GM12865 (cell line): ENCODE data around the gene METTL26.

ENCODE experiments used
- DNase-seq: peaks from one replicate; pipeline ENCODE4 v3.0.0; 2010; ENCODE audit warnings: low read depth
- H3K4me3 ChIP-seq: 2 replicates; pipeline ENCODE4 v1.5.1; 2011; ENCODE audit warnings: mild to moderate bottlenecking, low read depth, low read length, control low read depth
- CTCF ChIP-seq: IDR thresholded peaks from 2 replicates; pipeline ENCODE4 v1.5.1; 2011; ENCODE audit warnings: low read length, control low read depth, low read depth, inconsistent platforms; ENCODE audit not compliant: insufficient read depth; ENCODE audit errors: missing control alignments

The METTL26 gene

DNA sequence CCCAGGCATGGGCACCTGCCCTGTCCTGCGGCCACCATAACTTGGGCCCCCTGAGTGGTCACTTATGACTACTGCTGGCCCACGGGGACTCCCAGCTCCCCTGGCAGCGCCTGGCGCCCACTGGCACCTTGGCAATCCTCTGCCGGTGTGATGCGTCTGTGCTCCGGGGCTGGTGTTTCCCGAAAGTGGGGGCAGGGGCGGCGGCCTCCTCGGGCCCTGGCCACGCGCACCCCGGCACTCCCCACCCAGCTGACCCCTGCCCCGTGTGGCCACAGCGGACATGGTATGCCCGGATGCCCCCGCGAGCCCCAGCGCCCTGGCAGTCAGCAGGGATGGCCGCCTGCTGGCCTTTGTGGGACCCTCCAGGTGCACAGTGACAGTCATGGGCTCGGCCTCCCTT lies 21.4 kb upstream of the METTL26 start:
- H3K4me3 ChIP-seq, result no peak overlapping the region
- no peak for DNase-seq
- no peak for TF ChIP-seq CTCF

- DNase-seq, result no peak
- no peak overlapping the region for H3K4me3 ChIP-seq
- TF ChIP-seq CTCF, result no peak
Measured at GRCh38 chr16:654034-654433, 17.9 kb upstream of the METTL26 start.

DNA sequence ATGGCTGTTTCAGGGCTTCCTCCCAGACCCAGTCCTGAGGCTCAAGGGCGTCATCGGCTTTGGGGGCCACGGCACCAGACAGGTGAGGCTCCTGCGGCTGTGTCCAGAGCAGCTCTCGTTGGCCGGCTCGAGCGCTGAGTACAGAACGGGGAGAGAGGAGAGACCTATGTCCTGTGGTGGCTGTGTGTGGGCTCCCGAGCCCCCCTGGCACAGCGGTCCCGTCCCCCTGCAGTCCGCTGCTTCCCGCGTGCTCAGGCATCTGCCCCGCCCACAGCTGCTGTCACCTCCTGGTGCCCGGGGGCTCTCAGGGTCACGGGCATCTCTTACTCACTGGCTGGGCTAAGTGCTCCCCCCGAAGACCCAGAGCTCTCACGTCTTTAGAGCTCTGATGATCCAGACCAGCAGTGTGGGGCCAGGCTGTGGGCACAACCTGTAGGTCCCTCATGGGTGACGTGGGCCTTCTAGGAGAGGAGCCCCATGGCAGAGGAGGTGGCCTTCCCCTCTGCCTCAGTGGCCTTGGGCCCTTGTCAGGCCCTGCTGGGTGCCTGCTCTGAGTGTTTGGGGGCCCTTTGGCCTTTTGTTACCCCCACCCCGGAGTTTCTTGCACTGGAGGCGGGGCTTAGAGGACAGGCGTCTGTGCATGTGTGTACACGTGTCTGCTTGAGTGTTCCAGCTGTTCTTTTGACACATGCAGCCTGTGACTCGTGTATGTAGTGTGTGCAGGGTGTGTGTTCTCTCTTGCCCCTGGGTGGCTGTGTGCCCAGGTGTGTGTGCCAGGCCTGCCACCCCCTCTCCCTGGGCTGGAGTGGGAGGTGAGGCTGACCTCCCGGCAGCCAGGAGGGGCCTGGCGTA lies 16.6 kb upstream of the METTL26 start:
- TF ChIP-seq CTCF, result no peak
- H3K4me3 ChIP-seq, result no peak overlapping the region

GRCh38 chr16:651844-652243 lies 15.7 kb upstream of the METTL26 start:
- H3K4me3 ChIP-seq, result no peak overlapping the region
- DNase-seq, result no peak
- no peak for TF ChIP-seq CTCF

More for the DNA sequence above, 16.6 kb upstream of the METTL26 start:
- no peak for DNase-seq

DNA sequence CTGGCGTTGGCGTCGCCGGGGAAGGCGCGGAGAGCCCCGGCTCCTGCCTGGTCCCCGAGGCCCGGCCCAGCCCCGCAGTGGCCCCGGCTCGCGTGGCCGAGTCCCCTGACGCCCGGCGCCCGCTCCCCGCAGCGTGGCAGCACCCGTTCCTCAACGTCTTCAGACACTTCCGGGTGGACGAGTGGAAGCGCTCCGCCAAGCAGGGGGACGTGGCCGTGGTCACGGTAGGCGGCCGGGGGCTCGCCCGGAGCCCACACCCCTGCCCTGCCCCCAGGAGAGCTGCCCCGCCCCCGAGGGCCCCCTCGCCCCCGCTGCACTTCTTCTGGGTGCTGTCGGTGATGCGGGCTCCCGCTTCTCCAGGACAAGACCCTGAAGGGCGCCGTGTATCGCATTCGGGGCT lies 13.5 kb upstream of the METTL26 start:
- TF ChIP-seq CTCF, result no peak
- peak; percentile 49 for DNase-seq

GRCh38 chr16:648781-649589 lies 12.9 kb upstream of the METTL26 start, which contains the start of gene WDR90:
TSS of gene WDR90 (plus strand) at chr16:649365. CDS start at chr16:649417, 52 bp downstream.
- TF ChIP-seq CTCF, result no peak
- H3K4me3 ChIP-seq, result peak within 1 kb of the TSS; percentile 75
- DNase-seq, result peak; percentile 94

More for the DNA sequence above, 13.5 kb upstream of the METTL26 start:
- H3K4me3 ChIP-seq, result peak overlapping the region; percentile 75
